A549 (cell line): ENCODE results near the gene ANKRD27. TPM values are rescaled to one million over a fixed set of nuclear protein-coding genes. Genes with fewer than 3 reads are reported as not detected.

ENCODE experiments used
- ATAC-seq, 2 experiments: fragments of 200-7000 bp in 1 of 2; fragments of >200 bp in 1 of 2; cut with Nextera tagmentation in 1 of 2; cut with Tn5 transposase in 1 of 2; 3 replicates each; pipeline versions ENCODE4 v1.8.0 to v1.9.1; 2018 to 2020; ENCODE audit warnings: mild to moderate bottlenecking in 1 of 2, moderate library complexity in 1 of 2
- CTCF ChIA-PET: fragments of 300-600 bp; sonication (Branson Sonifier 250); formaldehyde crosslinking; extraction: SDS; loops from one replicate; lab custom pipeline; 2021; ENCODE audit warnings: antibody characterized with exemption, inconsistent platforms; lab: Yijun Ruan, JAX
- POLR2A ChIA-PET: fragments of 350-600 bp; formaldehyde crosslinking; extraction: SDS; loops from one replicate; lab custom pipeline; 2021; ENCODE audit warnings: antibody characterized with exemption, inconsistent platforms; lab: Yijun Ruan, JAX
- DNase-seq, 2 experiments: peaks; one replicate each; pipeline versions ENCODE4 v3.0.0 to v3.0.0-alpha.2; 2011 to 2016; ENCODE audit warnings: low read depth in 1 of 2, low spot score in 1 of 2
- FAIRE-seq: peaks from 2 replicates; lab custom pipeline; 2011; peaks lifted over from hg19 to GRCh38; lab: Jason Lieb, UNC
- H3K27ac ChIP-seq, 2 experiments: fragments of >200 bp; sonication (Bioruptor Twin); formaldehyde crosslinking; 3 replicates each; pipeline ENCODE4 v1.5.1; 2016 to 2017
- H3K4me1 ChIP-seq: fragments of >200 bp; sonication (Bioruptor Twin); formaldehyde crosslinking; 3 replicates; pipeline ENCODE4 v1.6.1; 2016
- H3K4me2 ChIP-seq: fragments of >200 bp; sonication (Bioruptor Twin); formaldehyde crosslinking; 3 replicates; pipeline ENCODE4 v1.6.1; 2016
- H3K4me3 ChIP-seq: fragments of >200 bp; sonication (Bioruptor Twin); formaldehyde crosslinking; 3 replicates; pipeline ENCODE4 v1.5.1; 2016
- H3K9me3 ChIP-seq: fragments of >200 bp; sonication (Bioruptor Twin); formaldehyde crosslinking; 3 replicates; pipeline ENCODE4 v1.6.1; 2016
- ATOH8 ChIP-seq: fragments of 250-450 bp; sonication (Bioruptor Pico); IDR thresholded peaks from 2 replicates; pipeline ENCODE4 v1.5.0; 2020; ENCODE audit warnings: low read depth, mild to moderate bottlenecking, moderate library complexity
- BHLHE40 ChIP-seq: IDR thresholded peaks from 2 replicates; pipeline ENCODE4 v1.6.1; 2012; ENCODE audit warnings: low read depth, low read length, inconsistent platforms
- CBX2 ChIP-seq: fragments of 200-600 bp; sonication (generic); IDR thresholded peaks from 2 replicates; pipeline ENCODE4 v1.6.1; 2016; ENCODE audit warnings: low read depth, mild to moderate bottlenecking, borderline replicate concordance
- CEBPB ChIP-seq, 2 experiments: fragments of >200 bp in 1 of 2; sonication (Bioruptor Twin) in 1 of 2; formaldehyde crosslinking in 1 of 2; IDR thresholded peaks; 2 replicates each; pipeline ENCODE4 v1.6.1; 2012 to 2016
- CHD2 ChIP-seq: fragments of 150-350 bp; IDR thresholded peaks from 2 replicates; pipeline ENCODE4 v1.6.1; 2014; ENCODE audit warnings: low read length; ENCODE audit not compliant: partially characterized antibody
- CHD4 ChIP-seq: fragments of 200-600 bp; sonication (generic); IDR thresholded peaks from 2 replicates; pipeline ENCODE4 v1.6.1; 2016; ENCODE audit warnings: antibody characterized with exemption, mild to moderate bottlenecking, borderline replicate concordance
- CTCF ChIP-seq: fragments of >200 bp; sonication (Bioruptor Twin); formaldehyde crosslinking; IDR thresholded peaks from 3 replicates; pipeline ENCODE4 v1.5.1; 2016
- E2F6 ChIP-seq: IDR thresholded peaks from 2 replicates; pipeline ENCODE4 v1.6.1; 2012; ENCODE audit warnings: low read depth, borderline replicate concordance
- FOSB ChIP-seq: fragments of 250-450 bp; sonication (Bioruptor Pico); IDR thresholded peaks from 2 replicates; pipeline ENCODE4 v1.5.0; 2020; ENCODE audit warnings: mild to moderate bottlenecking, moderate library complexity
- HEYL ChIP-seq: fragments of 250-450 bp; sonication (Bioruptor Pico); IDR thresholded peaks from 2 replicates; pipeline ENCODE4 v1.8.0; 2021; ENCODE audit warnings: mild to moderate bottlenecking, moderate library complexity
- HOXB13 ChIP-seq: fragments of 250-450 bp; sonication (Bioruptor Pico); IDR thresholded peaks from 2 replicates; pipeline ENCODE4 v1.5.0; 2020; ENCODE audit warnings: low read depth, mild to moderate bottlenecking, moderate library complexity
- KDM1A ChIP-seq: fragments of 200-600 bp; sonication (generic); IDR thresholded peaks from 2 replicates; pipeline ENCODE4 v1.6.1; 2016; ENCODE audit warnings: low read depth, mild to moderate bottlenecking
- MAFK ChIP-seq: fragments of 450-650 bp; IDR thresholded peaks from 2 replicates; pipeline ENCODE4 v1.6.1; 2014; ENCODE audit not compliant: partially characterized antibody
- MAX ChIP-seq: IDR thresholded peaks from 2 replicates; pipeline ENCODE4 v1.6.1; 2012
- NFE2L2 ChIP-seq: fragments of 150-350 bp; conservative IDR thresholded peaks from 2 replicates; pipeline ENCODE4 v1.6.1; 2014; ENCODE audit warnings: low read length
- PHF8 ChIP-seq: fragments of 200-600 bp; sonication (generic); IDR thresholded peaks from 2 replicates; pipeline ENCODE4 v1.6.1; 2016; ENCODE audit warnings: low read depth, mild to moderate bottlenecking, antibody characterized with exemption, moderate library complexity, borderline replicate concordance
- POLR2A ChIP-seq: IDR thresholded peaks from 2 replicates; pipeline ENCODE4 v1.6.1; 2012; ENCODE audit warnings: mild to moderate bottlenecking, low read length
- POLR2AphosphoS2 ChIP-seq: conservative IDR thresholded peaks from 2 replicates; pipeline ENCODE4 v1.6.1; 2012; ENCODE audit warnings: low read length, improper control_type of control experiment, inconsistent platforms
- RAD21 ChIP-seq, 2 experiments: fragments of >200 bp in 1 of 2; sonication (Bioruptor Twin) in 1 of 2; formaldehyde crosslinking in 1 of 2; IDR thresholded peaks in 1 of 2; conservative IDR thresholded peaks in 1 of 2; 2 replicates in 1 of 2; 3 replicates in 1 of 2; pipeline ENCODE4 v1.6.1; 2012 to 2018; ENCODE audit warnings: inconsistent platforms in 1 of 2
- RCOR1 ChIP-seq: fragments of 150-350 bp; IDR thresholded peaks from 2 replicates; pipeline ENCODE4 v1.6.1; 2014; ENCODE audit warnings: antibody characterized with exemption, low read length, low read depth
- SMC3 ChIP-seq: fragments of >200 bp; sonication (Bioruptor Twin); formaldehyde crosslinking; IDR thresholded peaks from 3 replicates; pipeline ENCODE4 v1.6.1; 2018; ENCODE audit warnings: inconsistent platforms
- SREBF2 ChIP-seq: fragments of 450-650 bp; IDR thresholded peaks from 2 replicates; pipeline ENCODE4 v1.6.1; 2014; ENCODE audit warnings: mild to moderate bottlenecking, moderate library complexity
- TFCP2L1 ChIP-seq: fragments of 250-450 bp; sonication (Bioruptor Pico); IDR thresholded peaks from 2 replicates; pipeline ENCODE4 v1.5.0; 2021; ENCODE audit warnings: mild to moderate bottlenecking
- USF2 ChIP-seq: fragments of 450-650 bp; IDR thresholded peaks from 2 replicates; pipeline ENCODE4 v1.6.1; 2014; ENCODE audit warnings: antibody characterized with exemption
- ZC3H11A ChIP-seq: fragments of 450-650 bp; IDR thresholded peaks from 2 replicates; pipeline ENCODE4 v1.6.1; 2014; ENCODE audit warnings: antibody characterized with exemption, mild to moderate bottlenecking
- WGBS: methylation state at CpG from one replicate; pipeline ENCODE4 v1.1.6; 2017; ENCODE audit errors: missing lambda C conversion rate; 5-methylcytosine and 5-hydroxymethylcytosine counted together
- polyA plus RNA-seq, 4 experiments: library from polyadenylated mRNA; depleted of rRNA in 3 of 4; stranded (reverse); fragments of >200 nt; fragmentation: RNase III in 1 of 4; extraction: RNeasy Plus Mini Kit Qiagen cat#74134 plus additional on column Dnase treatment in 1 of 4; gene quantifications; 2 replicates in 3 of 4; 3 replicates in 1 of 4; pipeline ENCODE4 v1.2.3, GENCODE V29; 2011 to 2017

Gene ANKRD27
- polyA plus RNA-seq, 2 of the 4 experiments (the other 2 are of a cell fraction): 23.1 to 60.8 TPM

- TF ChIP-seq POLR2A (no peak), NFE2L2 (no peak), PHF8 (no peak), USF2 (no peak), SREBF2 (no peak), ATOH8 (CRISPR knock-in tag) (no peak), RAD21 (conservative IDR thresholded peaks at IDR 0.05 in 1 of 2, IDR thresholded peaks at IDR 0.05 in 1 of 2) (no peak), KDM1A (no peak), FOSB (CRISPR knock-in tag) (no peak), RCOR1 (no peak), CBX2 (no peak), HOXB13 (no peak), CHD4 (no peak), CTCF (no peak), MAX (no peak), POLR2AphosphoS2 (no peak)
- 67% methylated on average over 9 of the region's 9 CpGs for WGBS
- DNase-seq (no peak), FAIRE-seq (no peak), ATAC-seq (no peak)
- no peak overlapping the region for H3K4me2 ChIP-seq
- no peaks in the 10 kb centered on the region for H3K9me3 ChIP-seq
- POLR2A ChIA-PET: no interaction called here
- no peak overlapping the region for H3K27ac ChIP-seq
- H3K4me3 ChIP-seq: no peak overlapping the region
- CTCF ChIA-PET: interaction anchor here (0.7 to 3.3 kb wide), 8 partner anchors 92 to 1901 kb away, joined by 3 to 15 read pairs (median 4); no protein-coding TSS in a partner anchor
- H3K4me1 ChIP-seq: peaks cover 4% of the 10 kb centered on the region; the same call in 2 of the 3 replicates
Measured at GRCh38 chr19:32567486-32567885, 107.5 kb downstream of the ANKRD27 start.

- Histone ChIP-seq H3K4me1 (peaks cover 4% of the 10 kb centered on the region; the same call in 2 of the 3 replicates), H3K27ac (no peak overlapping the region), H3K9me3 (no peaks in the 10 kb centered on the region), H3K4me3 (no peak overlapping the region), H3K4me2 (no peak overlapping the region)
- ATAC-seq: no peak
- DNase-seq: no peak
- WGBS: 61% methylated on average over 5 of the region's 5 CpGs
- ChIA-PET CTCF (interaction anchor here (0.7 to 3.3 kb wide), 9 partner anchors 8 to 1900 kb away, joined by 3 to 15 read pairs (median 5); no protein-coding TSS in a partner anchor), POLR2A (interaction anchor here (0.8 to 1.1 kb wide), 2 partner anchors 14 to 221 kb away, joined by 3 read pairs; partner anchors contain the start of genes PDCD5 and ZNF507)
- TF ChIP-seq E2F6 (no peak), PHF8 (no peak), CHD2 (no peak), HEYL (no peak), BHLHE40 (no peak), TFCP2L1 (CRISPR knock-in tag) (no peak), MAFK (no peak), ZC3H11A (no peak), SMC3 (no peak), CEBPB (IDR thresholded peaks at IDR 0.05) (no peak)
- FAIRE-seq: peak; percentile 32
Measured at GRCh38 chr19:32566246-32566830, 108.6 kb downstream of the ANKRD27 start.
